Body of pancreas (tissue), 4 donors: ENCODE data around the gene DNHD1.

Experiments used
- POLR2A ChIP-seq, 3 donors: fragments of 450-650 bp; IDR thresholded peaks; one replicate each; pipeline ENCODE4 v1.6.1; 2016; ENCODE audit warnings: antibody characterized with exemption in 3 of 3, mild to moderate bottlenecking in 2 of 3
- TF ChIP-seq, protein P1 (sequence below), 7 experiments: fragments of 450-650 bp in 4 of 7; fragments of 200-600 bp in 3 of 7; sonication (generic) in 3 of 7; IDR thresholded peaks; one replicate each; pipeline ENCODE4 v1.5.1; 2016 to 2019; ENCODE audit warnings: antibody characterized with exemption in 7 of 7

- TF ChIP-seq, protein P1, sequence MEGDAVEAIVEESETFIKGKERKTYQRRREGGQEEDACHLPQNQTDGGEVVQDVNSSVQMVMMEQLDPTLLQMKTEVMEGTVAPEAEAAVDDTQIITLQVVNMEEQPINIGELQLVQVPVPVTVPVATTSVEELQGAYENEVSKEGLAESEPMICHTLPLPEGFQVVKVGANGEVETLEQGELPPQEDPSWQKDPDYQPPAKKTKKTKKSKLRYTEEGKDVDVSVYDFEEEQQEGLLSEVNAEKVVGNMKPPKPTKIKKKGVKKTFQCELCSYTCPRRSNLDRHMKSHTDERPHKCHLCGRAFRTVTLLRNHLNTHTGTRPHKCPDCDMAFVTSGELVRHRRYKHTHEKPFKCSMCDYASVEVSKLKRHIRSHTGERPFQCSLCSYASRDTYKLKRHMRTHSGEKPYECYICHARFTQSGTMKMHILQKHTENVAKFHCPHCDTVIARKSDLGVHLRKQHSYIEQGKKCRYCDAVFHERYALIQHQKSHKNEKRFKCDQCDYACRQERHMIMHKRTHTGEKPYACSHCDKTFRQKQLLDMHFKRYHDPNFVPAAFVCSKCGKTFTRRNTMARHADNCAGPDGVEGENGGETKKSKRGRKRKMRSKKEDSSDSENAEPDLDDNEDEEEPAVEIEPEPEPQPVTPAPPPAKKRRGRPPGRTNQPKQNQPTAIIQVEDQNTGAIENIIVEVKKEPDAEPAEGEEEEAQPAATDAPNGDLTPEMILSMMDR (IDR thresholded peaks at IDR 0.05) = no peak
- no peak for TF ChIP-seq POLR2A (IDR thresholded peaks at IDR 0.05)
Observed at GRCh38 chr11:6544921-6545850, 48.1 kb downstream of the DNHD1 start.
